Measurements from ENCODE around the gene UTP15. TPM values are rescaled to one million over a fixed set of nuclear protein-coding genes. Genes with fewer than 3 reads are reported as not detected.

Gene UTP15
- total RNA-seq, 1 donor from 2014 or later: 23.8 TPM

DNA sequence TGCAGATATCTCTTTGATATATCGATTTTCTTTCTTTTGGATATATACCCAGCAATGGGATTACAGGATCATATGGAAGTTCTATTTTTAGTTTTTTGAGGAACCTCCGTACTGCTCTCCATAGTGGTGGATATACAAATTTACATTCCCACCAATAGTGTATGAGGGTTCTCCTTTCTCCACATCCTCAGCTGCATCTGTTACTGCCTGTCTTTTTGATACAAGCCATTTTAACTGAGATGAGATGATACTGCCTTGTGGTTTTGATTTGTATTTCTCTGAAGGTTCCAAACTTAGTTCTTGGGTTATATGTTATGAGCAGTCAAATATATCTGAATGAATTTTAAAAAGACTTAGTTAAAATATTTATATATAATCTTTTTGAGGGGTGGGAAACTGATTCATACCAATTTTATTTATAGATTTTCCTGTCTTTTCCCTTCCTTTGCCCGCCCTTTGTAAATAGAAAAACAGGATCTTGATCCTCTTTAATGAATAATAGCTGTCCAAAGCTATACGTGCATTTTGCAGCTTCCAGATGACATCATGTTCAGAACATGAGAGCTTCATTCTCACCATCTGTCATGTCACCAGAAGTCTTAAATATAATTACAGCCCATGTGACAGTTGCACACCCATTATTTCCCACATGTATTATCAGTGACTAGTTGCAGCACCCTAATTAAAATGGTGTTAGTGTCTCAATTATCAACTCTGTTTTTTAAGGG lies 54.2 kb downstream of the UTP15 start:
- Histone ChIP-seq H3K4me3 (ENCODE audit: low read depth, low read length) (no peak overlapping the region), H3K36me3 (ENCODE audit: control insufficient read depth, insufficient read depth, low read length) (no peaks in the 10 kb centered on the region), H3K27me3 (ENCODE audit: control insufficient read depth, insufficient read depth, low read length) (no peaks in the 10 kb centered on the region)
- DNase-seq (ENCODE audit: low read depth): no peak
- no peak for TF ChIP-seq CTCF (IDR thresholded peaks at IDR 0.05; ENCODE audit: insufficient read depth, low read length, poor library complexity, severe bottlenecking)

- Histone ChIP-seq H3K36me3 (ENCODE audit: control insufficient read depth, insufficient read depth, low read length) (no peaks in the 10 kb centered on the region), H3K27me3 (ENCODE audit: control insufficient read depth, insufficient read depth, low read length) (no peaks in the 10 kb centered on the region)
- no peak for TF ChIP-seq CTCF (IDR thresholded peaks at IDR 0.05; ENCODE audit: insufficient read depth, low read length, poor library complexity, severe bottlenecking)
Observed at GRCh38 chr5:73620334-73620687, 54.8 kb downstream of the UTP15 start.

DNA sequence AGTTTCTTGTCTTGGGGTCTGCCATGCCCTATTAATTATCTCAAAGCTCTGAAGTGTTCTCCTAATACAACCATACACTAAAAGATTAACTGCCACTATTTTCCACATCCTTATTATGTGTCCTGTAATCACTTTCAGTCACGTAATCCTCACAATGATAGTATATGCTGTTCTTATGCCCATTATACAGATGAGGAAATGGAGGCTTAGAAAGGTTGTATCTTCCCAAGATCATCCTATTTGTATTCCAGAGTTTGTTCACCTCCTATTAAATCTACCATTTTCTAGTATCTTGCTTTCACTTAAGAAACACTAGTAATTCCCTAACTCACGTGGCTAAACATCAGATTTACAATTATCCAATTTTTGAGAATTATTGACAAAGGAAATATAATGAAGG lies 57.5 kb downstream of the UTP15 start:
- Histone ChIP-seq H3K36me3 (ENCODE audit: control insufficient read depth, insufficient read depth, low read length) (no peaks in the 10 kb centered on the region), H3K4me3 (ENCODE audit: low read depth, low read length) (no peak overlapping the region), H3K27me3 (ENCODE audit: control insufficient read depth, insufficient read depth, low read length) (no peaks in the 10 kb centered on the region)
- no peak for TF ChIP-seq CTCF (IDR thresholded peaks at IDR 0.05; ENCODE audit: insufficient read depth, low read length, poor library complexity, severe bottlenecking)
- no peak for DNase-seq (ENCODE audit: low read depth)

More at GRCh38 chr5:73620334-73620687, 54.8 kb downstream of the UTP15 start:
- DNase-seq (ENCODE audit: low read depth): no peak
- H3K4me3 ChIP-seq (ENCODE audit: low read depth, low read length): no peak overlapping the region

DNA sequence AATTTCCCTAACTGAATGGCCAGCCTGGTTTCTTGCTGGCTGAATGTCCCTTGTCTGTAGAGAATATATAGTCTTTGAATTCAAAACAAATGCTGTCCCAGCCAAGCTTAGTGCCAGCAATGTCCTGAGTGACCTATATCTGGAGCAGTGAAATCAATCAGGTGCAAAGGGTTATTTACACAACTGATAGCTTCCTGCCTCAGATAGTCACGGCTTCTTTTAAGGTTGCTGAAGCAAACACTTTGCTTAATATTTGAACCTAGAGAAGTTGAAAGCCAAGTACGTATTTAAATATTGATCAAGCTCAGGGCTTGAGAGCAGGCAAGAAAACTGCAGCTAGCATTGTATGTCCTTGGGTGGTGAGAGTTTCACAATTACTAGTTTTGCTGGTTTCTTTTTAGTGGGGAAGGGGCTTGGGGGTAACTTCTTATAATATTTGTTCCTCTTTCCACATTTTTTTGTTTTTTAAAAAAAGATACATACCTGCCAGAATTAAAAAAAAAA lies 58.4 kb downstream of the UTP15 start:
- Histone ChIP-seq H3K36me3 (ENCODE audit: control insufficient read depth, insufficient read depth, low read length) (no peaks in the 10 kb centered on the region), H3K27me3 (ENCODE audit: control insufficient read depth, insufficient read depth, low read length) (no peaks in the 10 kb centered on the region), H3K4me3 (ENCODE audit: low read depth, low read length) (no peak overlapping the region)
- no peak for TF ChIP-seq CTCF (IDR thresholded peaks at IDR 0.05; ENCODE audit: insufficient read depth, low read length, poor library complexity, severe bottlenecking)
- DNase-seq (ENCODE audit: low read depth): no peak

DNA sequence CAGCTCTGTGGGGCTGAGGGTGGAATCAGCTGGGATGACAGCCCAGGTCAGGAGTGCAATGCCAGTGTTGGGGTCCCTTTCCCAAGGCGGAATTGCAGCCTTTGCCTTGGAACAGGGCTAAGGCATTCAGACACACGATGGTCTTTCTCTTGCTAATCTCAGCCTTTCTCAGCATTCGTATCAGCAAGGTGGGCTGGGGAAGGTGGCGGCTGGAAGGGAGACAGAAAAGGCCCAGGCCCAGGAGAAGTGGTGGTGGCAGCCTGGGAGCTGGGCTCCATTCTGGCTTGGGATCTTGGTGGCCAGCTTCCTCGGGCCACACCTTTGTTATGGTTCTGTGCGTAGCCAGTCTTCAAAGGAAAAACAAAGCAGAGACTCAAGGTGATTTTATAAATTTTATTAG lies 59.3 kb downstream of the UTP15 start:
- DNase-seq (ENCODE audit: low read depth): no peak
- no peak for TF ChIP-seq CTCF (IDR thresholded peaks at IDR 0.05; ENCODE audit: insufficient read depth, low read length, poor library complexity, severe bottlenecking)
- no peak overlapping the region for H3K4me3 ChIP-seq (ENCODE audit: low read depth, low read length)
- H3K27me3 ChIP-seq (ENCODE audit: control insufficient read depth, insufficient read depth, low read length): no peaks in the 10 kb centered on the region
- no peaks in the 10 kb centered on the region for H3K36me3 ChIP-seq (ENCODE audit: control insufficient read depth, insufficient read depth, low read length)
